H1 (cell line): ENCODE data around the gene SLC2A8. TPM values are rescaled to one million over a fixed set of nuclear protein-coding genes. Genes with fewer than 3 reads are reported as not detected.

Experiments
- CTCF ChIA-PET: fragments of 300-600 bp; sonication (Branson Sonifier 250); formaldehyde crosslinking; loops from one replicate; lab custom pipeline; 2021; ENCODE audit not compliant: partially characterized antibody; lab: Charles Lee
- POLR2A ChIA-PET: fragments of 300-600 bp; sonication (Branson Sonifier 250); formaldehyde crosslinking; loops from one replicate; lab custom pipeline; 2021; ENCODE audit warnings: inconsistent platforms; ENCODE audit not compliant: partially characterized antibody; lab: Charles Lee
- DNase-seq, 2 experiments: peaks; one replicate each; pipeline versions ENCODE4 v3.0.0 to v3.0.0-alpha.2; 2010 to 2022; ENCODE audit warnings: low spot score in 2 of 2, low read depth in 1 of 2, mixed read lengths in 1 of 2
- FAIRE-seq: peaks from 2 replicates; lab custom pipeline; 2011; peaks lifted over from hg19 to GRCh38; lab: Jason Lieb, UNC
- H2AFZ ChIP-seq: 2 replicates; pipeline ENCODE4 v1.8.1; 2012; ENCODE audit warnings: low read length, inconsistent platforms
- H2AK5ac ChIP-seq: 2 replicates; pipeline ENCODE4 v1.6.1; 2013; ENCODE audit warnings: low read depth, low read length
- H2BK120ac ChIP-seq: replicated peaks from 2 replicates; pipeline ENCODE3; 2013; ENCODE audit warnings: low read depth, low read length, inconsistent platforms
- H2BK12ac ChIP-seq: 2 replicates; pipeline ENCODE4 v1.6.1; 2013; ENCODE audit warnings: low read depth, low read length
- H2BK15ac ChIP-seq: 2 replicates; pipeline ENCODE4 v1.6.1; 2013; ENCODE audit warnings: low read length
- H2BK20ac ChIP-seq: 2 replicates; pipeline ENCODE4 v1.6.1; 2013; ENCODE audit warnings: low read length
- H2BK5ac ChIP-seq: 2 replicates; pipeline ENCODE4 v1.6.1; 2013; ENCODE audit warnings: low read depth, low read length
- H3K14ac ChIP-seq: 2 replicates; pipeline ENCODE4 v1.6.1; 2013; ENCODE audit warnings: inconsistent platforms; ENCODE audit not compliant: insufficient read length
- H3K18ac ChIP-seq: 2 replicates; pipeline ENCODE4 v1.6.1; 2013; ENCODE audit warnings: low read length; ENCODE audit errors: extremely low read depth
- H3K23ac ChIP-seq: 2 replicates; pipeline ENCODE4 v1.6.1; 2013; ENCODE audit warnings: inconsistent platforms; ENCODE audit not compliant: insufficient read length
- H3K23me2 ChIP-seq: 2 replicates; pipeline ENCODE4 v1.6.1; 2013; ENCODE audit warnings: low read depth, low read length
- H3K27ac ChIP-seq: 2 replicates; pipeline ENCODE4 v1.6.1; 2011; ENCODE audit warnings: low read depth, low read length, inconsistent platforms
- H3K27me3 ChIP-seq, 4 experiments: replicated peaks in 1 of 4; 1 replicate in 1 of 4; 2 replicates in 3 of 4; pipeline versions ENCODE4 v1.6.1 to v1.8.1; 2011 to 2013; ENCODE audit warnings: low read length in 3 of 4, mild to moderate bottlenecking in 3 of 4, inconsistent platforms in 2 of 4, mixed read lengths in 2 of 4, moderate library complexity in 1 of 4; ENCODE audit not compliant: control insufficient read depth in 3 of 4, insufficient read depth in 3 of 4; ENCODE audit errors: extremely low read depth in 1 of 4
- H3K36me3 ChIP-seq, 4 experiments: 2 replicates each; pipeline versions ENCODE4 v1.6.1 to v1.8.1; 2011 to 2013; ENCODE audit warnings: mild to moderate bottlenecking in 4 of 4, low read length in 3 of 4, moderate library complexity in 2 of 4, control low read depth in 1 of 4, inconsistent platforms in 1 of 4; ENCODE audit not compliant: insufficient read depth in 4 of 4, control insufficient read depth in 2 of 4
- H3K4ac ChIP-seq: replicated peaks from 2 replicates; pipeline ENCODE3; 2013; ENCODE audit warnings: low read length, low read depth, mixed read lengths, inconsistent platforms; ENCODE audit not compliant: insufficient read length
- H3K4me1 ChIP-seq, 4 experiments: replicated peaks in 1 of 4; 1 replicate in 1 of 4; 2 replicates in 3 of 4; pipeline versions ENCODE4 v1.6.1 to v1.8.1; 2011 to 2013; ENCODE audit warnings: low read length in 3 of 4, inconsistent platforms in 2 of 4, mixed read lengths in 1 of 4; ENCODE audit not compliant: insufficient read depth in 4 of 4, control insufficient read depth in 3 of 4
- H3K4me2 ChIP-seq, 2 experiments: 2 replicates each; pipeline versions ENCODE4 v1.6.1 to v1.8.1; 2011 to 2013; ENCODE audit warnings: low read depth in 2 of 2, low read length in 2 of 2, control low read depth in 1 of 2, inconsistent platforms in 1 of 2, mild to moderate bottlenecking in 1 of 2; ENCODE audit not compliant: insufficient read depth in 1 of 2
- H3K4me3 ChIP-seq, 4 experiments: fragments of 200-600, 300-600 bp in 1 of 4; sonication (generic), shearing (Covaris generic), sonication (Bioruptor Twin) in 1 of 4; 2 replicates each; pipeline versions ENCODE4 v1.5.1 to v1.8.1; 2011 to 2016; ENCODE audit warnings: low read length in 4 of 4, low read depth in 3 of 4, control low read depth in 2 of 4, inconsistent platforms in 2 of 4, mild to moderate bottlenecking in 2 of 4, mixed read lengths in 1 of 4, moderate library complexity in 1 of 4; ENCODE audit not compliant: insufficient read depth in 2 of 4; ENCODE audit errors: extremely low read depth in 1 of 4
- H3K56ac ChIP-seq: replicated peaks from 2 replicates; pipeline ENCODE3; 2013; ENCODE audit warnings: low read depth, mild to moderate bottlenecking, mixed read lengths, low read length, inconsistent platforms; ENCODE audit not compliant: insufficient read length
- H3K79me1 ChIP-seq: 2 replicates; pipeline ENCODE4 v1.6.1; 2013; ENCODE audit warnings: low read depth, low read length, control low read depth
- H3K79me2 ChIP-seq, 2 experiments: 2 replicates each; pipeline versions ENCODE4 v1.6.1 to v1.8.1; 2012 to 2013; ENCODE audit warnings: low read length in 2 of 2, mild to moderate bottlenecking in 2 of 2, inconsistent platforms in 1 of 2; ENCODE audit not compliant: insufficient read depth in 2 of 2, control insufficient read depth in 1 of 2
- H3K9ac ChIP-seq, 4 experiments: replicated peaks in 1 of 4; 1 replicate in 1 of 4; 2 replicates in 3 of 4; pipeline versions ENCODE4 v1.6.1 to v1.8.1; 2011 to 2013; ENCODE audit warnings: low read depth in 3 of 4, low read length in 3 of 4, control low read depth in 2 of 4, mild to moderate bottlenecking in 2 of 4, moderate library complexity in 2 of 4, inconsistent platforms in 1 of 4; ENCODE audit errors: extremely low read depth in 1 of 4
- H3K9me3 ChIP-seq, 2 experiments: 2 replicates each; pipeline versions ENCODE4 v1.6.1 to v1.8.1; 2012 to 2013; ENCODE audit warnings: mild to moderate bottlenecking in 2 of 2, moderate library complexity in 2 of 2, control low read depth in 1 of 2, inconsistent platforms in 1 of 2, low read depth in 1 of 2, low read length in 1 of 2, mixed read lengths in 1 of 2; ENCODE audit not compliant: insufficient read depth in 2 of 2
- H4K20me1 ChIP-seq, 2 experiments: replicated peaks in 1 of 2; 2 replicates each; pipeline versions ENCODE3 to v1.8.1; 2011 to 2013; ENCODE audit warnings: inconsistent platforms in 2 of 2, low read length in 2 of 2, mild to moderate bottlenecking in 1 of 2; ENCODE audit not compliant: insufficient read depth in 2 of 2, control insufficient read depth in 1 of 2
- H4K5ac ChIP-seq: 2 replicates; pipeline ENCODE4 v1.6.1; 2013; ENCODE audit warnings: low read length, low read depth, mixed read lengths, inconsistent platforms; ENCODE audit not compliant: insufficient read length
- H4K8ac ChIP-seq: 2 replicates; pipeline ENCODE4 v1.8.0; 2013; ENCODE audit warnings: mild to moderate bottlenecking, moderate library complexity, low read length, inconsistent platforms; ENCODE audit not compliant: insufficient read depth; ENCODE audit errors: extremely low read depth
- H4K91ac ChIP-seq: replicated peaks from 2 replicates; pipeline ENCODE3; 2013; ENCODE audit warnings: low read length, mixed read lengths, inconsistent platforms; ENCODE audit not compliant: insufficient read length
- CBX5 ChIP-seq: fragments of 300-800, 300-1000 bp; sonication (generic); IDR thresholded peaks from 2 replicates; pipeline ENCODE4 v1.7.1; 2016; ENCODE audit warnings: antibody characterized with exemption, low read length, low read depth
- CHD2 ChIP-seq: IDR thresholded peaks from 2 replicates; pipeline ENCODE4 v1.6.1; 2012; ENCODE audit warnings: low read length, improper control_type of control experiment
- CREB1 ChIP-seq: IDR thresholded peaks from 2 replicates; pipeline ENCODE4 v1.6.1; 2012; ENCODE audit warnings: inconsistent platforms
- FOSL1 ChIP-seq: IDR thresholded peaks from 2 replicates; pipeline ENCODE4 v1.6.1; 2011; ENCODE audit warnings: mild to moderate bottlenecking, low read depth, low read length, moderate library complexity; ENCODE audit not compliant: insufficient read depth
- POLR2AphosphoS5 ChIP-seq: IDR thresholded peaks from 2 replicates; pipeline ENCODE4 v1.6.1; 2011; ENCODE audit warnings: low read depth, low read length
- RXRA ChIP-seq: IDR thresholded peaks from 2 replicates; pipeline ENCODE4 v1.6.1; 2011; ENCODE audit warnings: low read depth, mild to moderate bottlenecking, low read length, moderate library complexity; ENCODE audit not compliant: insufficient read depth
- SIN3A ChIP-seq, 2 experiments: IDR thresholded peaks in 1 of 2; conservative IDR thresholded peaks in 1 of 2; 2 replicates each; pipeline ENCODE4 v1.6.1; 2011 to 2012; ENCODE audit warnings: low read length in 2 of 2, improper control_type of control experiment in 1 of 2, low read depth in 1 of 2, mild to moderate bottlenecking in 1 of 2
- SP1 ChIP-seq: IDR thresholded peaks from 2 replicates; pipeline ENCODE4 v1.6.1; 2011; ENCODE audit warnings: low read depth, low read length
- TEAD4 ChIP-seq: IDR thresholded peaks from 2 replicates; pipeline ENCODE4 v1.6.1; 2012; ENCODE audit warnings: low read depth, low read length, inconsistent platforms, mixed read lengths
- YY1 ChIP-seq: IDR thresholded peaks from 2 replicates; pipeline ENCODE4 v1.6.1; 2011; ENCODE audit warnings: low read depth, mild to moderate bottlenecking, low read length
- WGBS, 2 experiments: shearing (Covaris generic) in 1 of 2; methylation state at CpG; one replicate each; pipeline versions ENCODE4 v1.1.6 to v1.1.7; 2013 to 2015; ENCODE audit warnings: low lambda C conversion rate in 2 of 2, mixed read lengths in 2 of 2, inconsistent platforms in 1 of 2, low coverage in 1 of 2, missing lambda C conversion rate in 1 of 2; ENCODE audit not compliant: insufficient replicate concordance in 2 of 2, insufficient coverage in 1 of 2, insufficient read length in 1 of 2; ENCODE audit errors: extremely low coverage in 1 of 2, missing lambda C conversion rate in 1 of 2; 5-methylcytosine and 5-hydroxymethylcytosine counted together
- polyA plus RNA-seq, 7 experiments: library from polyadenylated mRNA; depleted of rRNA in 3 of 7; stranded (reverse) in 5 of 7; unstranded in 2 of 7; fragments of >200 nt in 5 of 7; fragments of 200-250 nt in 2 of 7; gene quantifications; 1 replicate in 5 of 7; 2 replicates in 1 of 7; 4 replicates in 1 of 7; pipeline versions ENCODE4 v1.2.1 to v1.2.3, GENCODE V29; 2011 to 2013; ENCODE audit warnings: missing spikeins in 2 of 7, mixed read lengths in 2 of 7
- total RNA-seq: library from RNA; stranded (reverse); fragmentation: NEBNext Ultra II Directional; extraction: Animal tissue kit (Norgen Biotek cat#: 25700); gene quantifications from 2 replicates; pipeline ENCODE4 v1.2.1, GENCODE V29; 2021
- TF ChIP-seq, protein P1 (sequence below): IDR thresholded peaks from 2 replicates; pipeline ENCODE4 v1.6.1; 2012; ENCODE audit warnings: inconsistent platforms
- TF ChIP-seq, protein P2 (sequence below): IDR thresholded peaks from 2 replicates; pipeline ENCODE4 v1.6.1; 2012; ENCODE audit warnings: inconsistent platforms

SLC2A8 gene
- total and polyA plus RNA-seq, 2 of the 8 experiments (the other 6 are each of a cell fraction or from before 2014, with no cell fraction given), result 24.6 to 36.4 TPM

DNA sequence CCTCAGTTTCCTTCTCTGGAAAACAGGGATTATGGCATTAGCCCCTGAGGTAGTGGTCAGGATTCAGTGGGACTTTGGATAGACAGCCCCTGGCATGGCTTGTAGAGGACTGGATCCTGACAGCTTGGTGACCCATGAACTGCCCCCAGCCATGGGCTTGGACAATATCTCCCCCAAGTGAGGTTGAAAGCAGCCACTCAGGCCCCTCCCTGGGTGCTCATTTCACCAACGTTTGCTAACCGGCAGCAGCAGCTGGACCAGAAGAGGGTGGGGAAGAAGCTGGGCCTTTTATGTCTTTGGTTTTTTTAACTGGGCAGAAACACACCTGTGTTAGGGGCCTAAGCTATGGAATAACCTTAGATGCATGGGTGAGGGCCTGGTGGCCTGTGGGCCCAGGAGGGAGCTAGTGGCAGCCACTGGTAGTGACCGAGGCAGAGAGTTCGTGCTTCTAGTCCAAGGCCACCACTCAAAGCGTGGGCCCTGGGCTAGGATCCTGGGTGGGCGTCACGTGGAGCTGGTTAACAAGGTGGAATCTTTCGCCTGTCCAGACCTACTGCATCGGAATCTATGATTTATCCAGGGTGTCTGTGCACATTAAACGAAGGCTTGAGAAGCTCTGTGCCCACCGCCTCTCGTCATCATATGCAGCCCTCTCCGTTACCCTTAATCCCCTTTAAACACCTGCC, 1.9 kb downstream of the SLC2A8 start:
- CTCF ChIA-PET, result interaction anchor here (0.5 to 4.8 kb wide), 17 partner anchors 14 to 458 kb away, joined by 3 to 21 read pairs (median 4); no protein-coding TSS in a partner anchor
- H3K27ac ChIP-seq, result no peak overlapping the region; the same call in 1 of the 2 replicates
- no peak for TF ChIP-seq FOSL1
- no peak for TF ChIP-seq SP1
- no peak for TF ChIP-seq SIN3A (conservative IDR thresholded peaks at IDR 0.05 in 1 of 2, IDR thresholded peaks at IDR 0.05 in 1 of 2; ENCODE audit: low read depth in 1 of 2, low read length in 2 of 2)
- TF ChIP-seq RXRA, result no peak
- TF ChIP-seq POLR2AphosphoS5, result no peak
- TF ChIP-seq, protein P1, sequence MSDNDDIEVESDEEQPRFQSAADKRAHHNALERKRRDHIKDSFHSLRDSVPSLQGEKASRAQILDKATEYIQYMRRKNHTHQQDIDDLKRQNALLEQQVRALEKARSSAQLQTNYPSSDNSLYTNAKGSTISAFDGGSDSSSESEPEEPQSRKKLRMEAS, result no peak
- TF ChIP-seq, protein P2, sequence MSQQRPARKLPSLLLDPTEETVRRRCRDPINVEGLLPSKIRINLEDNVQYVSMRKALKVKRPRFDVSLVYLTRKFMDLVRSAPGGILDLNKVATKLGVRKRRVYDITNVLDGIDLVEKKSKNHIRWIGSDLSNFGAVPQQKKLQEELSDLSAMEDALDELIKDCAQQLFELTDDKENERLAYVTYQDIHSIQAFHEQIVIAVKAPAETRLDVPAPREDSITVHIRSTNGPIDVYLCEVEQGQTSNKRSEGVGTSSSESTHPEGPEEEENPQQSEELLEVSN, result no peak
- no peak for TF ChIP-seq CREB1
- TF ChIP-seq YY1, result no peak
- no peak for TF ChIP-seq CHD2
- TF ChIP-seq TEAD4, result no peak
- no peak for TF ChIP-seq CBX5

More for the DNA sequence above, 1.9 kb downstream of the SLC2A8 start:
- Histone ChIP-seq H2AK5ac (no peak overlapping the region), H3K4me2 (peak overlapping the region; percentile 58 to 95), H3K4me1 (peaks cover 0 to 15% (median 6%) of the 10 kb centered on the region in 4 experiments; a peak in 6 of 7 replicates), H3K23me2 (peaks cover 14% of the 10 kb centered on the region), H3K9ac (no peak overlapping the region; a peak in 1 of 7 replicates), H3K14ac (no peak overlapping the region), H3K18ac (no peak overlapping the region), H2BK15ac (no peak overlapping the region), H4K20me1 (peaks cover 10 to 14% of the 10 kb centered on the region in 2 experiments), H3K9me3 (no peaks in the 10 kb centered on the region), H4K5ac (no peak overlapping the region), H3K4me3 (peak overlapping the region in 1 of 4 experiments; percentile 90; a peak in 3 of 8 replicates), H3K79me1 (peaks cover 3% of the 10 kb centered on the region), H2BK5ac (peak overlapping the region; percentile 15; the same call in 1 of the 2 replicates), H4K8ac (no peak overlapping the region; the same call in 1 of the 2 replicates), H2BK20ac (no peak overlapping the region), H3K36me3 (peaks cover 0 to 5% (median 2%) of the 10 kb centered on the region in 4 experiments; a peak in 5 of 8 replicates), H2BK12ac (no peak overlapping the region), H3K27me3 (peaks cover 0 to 6% (median 0%) of the 10 kb centered on the region in 4 experiments; a peak in 3 of 7 replicates), H2BK120ac (no peak overlapping the region), H3K4ac (no peak overlapping the region), H4K91ac (no peak overlapping the region), H3K79me2 (peaks cover 0 to 15% of the 10 kb centered on the region in 2 experiments; a peak in 1 of 4 replicates), H2AFZ (no peak overlapping the region), H3K56ac (no peak overlapping the region), H3K23ac (no peak overlapping the region)
- FAIRE-seq, result no peak
- no peak for DNase-seq
- POLR2A ChIA-PET, result interaction anchor here (0.6 to 3.5 kb wide), 6 partner anchors 9 to 1247 kb away, joined by 3 to 24 read pairs (median 4); partner anchors contain the start of genes LRSAM1 and RPL12
- 94% methylated on average over 13 of the region's 13 CpGs; no CpG with 5 or more reads in 1 of the 2 experiments for WGBS, 2 experiments
